HG02798 (cell line): Measurements from ENCODE around the gene TARM1.
"Not testable (repeated sequence)": the region's sequence is repeated elsewhere in the genome, so short reads cannot be mapped to it uniquely, and the experiment has no call there.

Experiments used
- ATAC-seq: cut with Tn5 transposase; IDR thresholded peaks from one replicate; pipeline ENCODE4 v1.9.1; 2021; ENCODE audit warnings: mild to moderate bottlenecking; ENCODE audit not compliant: unreplicated experiment, poor library complexity

TARM1 gene

DNA sequence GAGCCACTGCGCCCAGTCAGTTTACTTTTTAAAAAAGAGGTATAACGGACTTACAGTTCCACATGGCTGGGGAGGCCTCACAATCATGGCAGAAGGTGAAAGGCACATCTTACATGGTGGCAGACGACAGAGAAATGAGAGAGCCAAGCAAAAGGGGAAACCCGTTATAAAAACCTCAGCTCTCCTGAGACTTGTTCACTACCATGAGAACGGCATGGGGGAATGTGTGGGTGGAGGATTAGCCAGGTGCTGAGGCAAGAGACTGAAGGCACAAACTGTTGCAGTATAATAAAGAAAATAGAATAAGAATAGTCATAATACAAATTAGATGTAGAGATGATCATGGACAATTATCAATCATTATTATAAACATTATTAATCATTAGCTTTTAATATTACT, 44.6 kb downstream of the TARM1 start:
- not testable (repeated sequence) for ATAC-seq

DNA sequence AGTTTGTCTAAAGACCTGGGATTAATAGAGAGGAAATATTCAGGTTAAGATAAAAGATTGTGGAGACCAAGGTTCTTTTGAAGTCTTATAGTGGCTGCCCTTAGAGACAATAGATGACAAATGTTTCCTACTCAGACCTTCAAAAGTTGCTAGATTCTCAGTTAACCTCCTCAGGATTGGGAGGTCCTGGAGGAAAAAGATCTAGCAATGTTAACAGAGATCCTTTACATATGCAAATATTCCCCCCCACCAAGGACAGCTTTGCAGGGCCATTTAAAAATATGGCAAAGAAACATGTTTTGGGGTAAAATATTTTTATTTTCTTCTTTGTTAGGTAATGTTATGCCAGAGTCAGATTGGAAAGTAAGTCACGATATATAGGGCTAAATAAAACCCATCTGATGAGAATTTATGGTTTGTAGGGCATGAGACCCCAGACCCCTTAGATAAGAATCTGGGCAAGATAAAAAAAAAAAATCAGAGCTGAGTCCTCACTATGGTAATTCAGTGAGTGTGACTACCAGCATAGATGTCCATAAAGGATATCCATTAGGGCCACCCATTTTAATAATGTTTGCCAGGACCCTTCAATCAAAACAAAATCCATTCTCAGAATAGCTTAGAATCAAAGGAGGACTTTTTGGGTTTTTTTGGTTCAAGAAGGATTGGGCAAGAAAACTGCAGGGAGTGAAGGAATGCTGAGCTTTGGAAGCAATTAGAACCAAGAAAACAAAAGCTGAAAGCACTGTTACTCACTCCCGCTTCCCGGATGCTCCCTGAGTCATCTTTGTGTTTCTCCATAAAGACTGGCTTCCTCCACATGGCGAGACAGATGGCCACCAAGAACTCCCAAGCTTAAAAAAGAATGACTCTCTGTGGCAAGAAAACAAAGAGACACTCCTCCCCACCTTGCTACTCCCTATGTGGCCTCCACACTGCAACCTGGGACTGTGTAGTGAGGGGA, 45.7 kb downstream of the TARM1 start:
- no peak for ATAC-seq

DNA sequence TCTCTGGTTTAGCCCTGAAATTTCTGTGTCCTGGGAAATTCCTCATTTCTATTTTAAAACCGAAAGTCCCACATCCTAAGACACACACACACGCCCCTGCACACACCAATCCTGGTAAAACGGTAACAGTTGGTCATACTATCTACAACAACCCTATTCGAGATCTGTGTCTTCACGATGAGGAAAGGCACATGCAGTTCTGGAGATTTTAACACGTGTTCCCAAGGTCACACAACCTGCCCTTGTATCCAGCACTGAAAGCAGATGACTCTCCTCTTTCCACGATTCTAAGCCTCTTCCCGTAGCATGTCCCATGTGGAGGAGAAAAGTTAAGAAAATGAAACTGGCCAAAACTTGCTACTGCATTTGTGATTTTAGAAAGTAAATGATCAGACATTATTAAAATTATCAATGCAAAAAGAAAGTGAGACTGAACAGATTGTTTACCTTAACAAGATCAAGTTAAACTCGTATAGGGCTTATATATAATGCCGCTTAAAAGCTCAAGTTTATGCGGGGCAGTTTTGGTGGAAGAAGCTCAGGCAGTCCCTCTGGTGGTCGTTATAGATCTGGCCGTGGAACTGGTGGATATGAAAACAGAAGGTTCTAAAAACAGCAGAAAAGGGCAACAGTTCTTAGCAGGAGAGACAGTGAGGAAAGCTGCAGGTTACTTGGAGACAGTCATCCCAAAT, 50.1 kb downstream of the TARM1 start:
- ATAC-seq, result no peak

DNA sequence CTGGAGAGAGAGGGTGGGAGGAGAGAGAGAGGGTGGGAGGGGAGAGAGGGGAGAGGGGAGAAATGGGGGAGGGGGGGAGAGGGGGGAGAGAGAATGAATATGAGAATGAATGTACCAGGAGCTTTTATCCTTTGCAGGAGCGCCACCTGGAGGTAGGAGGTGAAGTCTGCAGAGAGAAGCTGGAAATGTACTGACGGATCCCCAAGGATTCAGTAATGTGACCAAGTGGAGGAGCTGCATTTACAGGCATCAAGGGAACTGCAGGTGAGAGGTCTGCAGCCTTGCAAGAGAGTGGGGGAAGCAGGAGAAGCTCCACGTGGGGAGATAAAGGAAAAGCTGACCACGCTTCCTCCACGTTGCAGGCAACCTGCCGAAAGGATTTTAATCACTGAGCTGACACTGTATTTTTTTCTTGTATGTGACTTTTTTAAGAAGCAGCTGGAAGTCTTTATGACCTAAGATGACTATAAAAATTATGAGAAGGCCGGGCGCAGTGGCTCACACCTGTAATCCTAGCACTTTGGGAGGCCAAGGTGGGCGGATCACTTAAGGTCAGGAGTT, 51.2 kb downstream of the TARM1 start:
- ATAC-seq, result no peak

DNA sequence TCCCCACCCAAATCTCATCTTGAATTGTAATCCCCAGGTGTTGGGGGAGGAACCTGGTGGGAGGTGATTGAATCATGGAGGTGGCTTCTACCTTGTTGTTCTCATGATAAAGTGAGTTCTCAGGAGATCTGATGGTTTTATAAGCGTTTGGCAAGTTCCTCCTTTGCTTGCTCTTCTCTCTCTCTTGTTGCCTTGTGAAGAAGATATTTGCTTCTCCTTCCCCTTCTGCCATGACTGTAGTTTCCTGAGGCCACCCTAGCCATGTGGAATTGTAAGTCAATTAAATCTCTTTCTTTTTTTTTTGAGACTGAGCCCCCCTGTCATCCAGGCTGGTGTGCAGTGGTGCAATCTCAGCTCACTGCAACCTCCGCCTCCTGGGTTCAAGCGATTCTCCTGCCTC, 51.9 kb downstream of the TARM1 start:
- no peak for ATAC-seq

DNA sequence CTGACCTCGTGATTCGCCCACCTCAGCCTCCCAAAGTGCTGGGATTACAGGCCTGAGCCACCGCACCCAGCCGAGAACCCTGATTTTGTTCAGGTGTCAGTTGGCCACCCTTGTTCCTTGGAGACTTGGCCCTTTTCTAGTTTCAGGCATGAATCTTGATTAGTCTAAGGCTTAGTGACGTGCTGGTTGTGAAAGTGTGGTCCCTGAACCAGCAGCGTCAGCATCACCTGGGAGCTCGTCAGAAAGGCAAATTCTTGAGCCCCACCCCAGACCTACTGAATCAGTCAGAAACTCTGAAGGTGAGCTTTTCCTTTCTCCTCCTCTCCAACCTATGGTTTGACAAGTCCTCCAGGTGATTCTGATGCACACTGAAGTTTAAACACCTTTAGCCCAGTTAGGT, 54.5 kb downstream of the TARM1 start:
- no peak for ATAC-seq

DNA sequence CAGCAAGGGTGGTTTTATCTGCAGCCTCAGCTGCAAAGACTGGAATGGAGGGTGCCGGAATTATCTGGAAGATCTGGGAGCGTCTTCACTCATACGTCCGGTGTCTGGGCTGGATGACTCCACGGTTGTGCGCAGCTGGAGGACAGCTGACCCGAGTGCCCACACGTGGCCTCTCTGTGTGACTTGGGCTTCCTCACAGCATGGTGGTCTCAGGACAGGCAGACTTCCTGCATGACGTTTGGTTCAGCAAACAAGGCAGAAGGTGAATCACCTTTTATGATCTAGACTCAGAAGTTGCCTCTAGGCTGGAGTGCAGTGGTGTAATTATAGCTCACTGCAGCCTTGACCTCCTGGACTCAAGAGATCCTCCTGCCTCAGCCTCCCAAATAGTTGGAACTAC, 56.5 kb downstream of the TARM1 start:
- no peak for ATAC-seq

DNA sequence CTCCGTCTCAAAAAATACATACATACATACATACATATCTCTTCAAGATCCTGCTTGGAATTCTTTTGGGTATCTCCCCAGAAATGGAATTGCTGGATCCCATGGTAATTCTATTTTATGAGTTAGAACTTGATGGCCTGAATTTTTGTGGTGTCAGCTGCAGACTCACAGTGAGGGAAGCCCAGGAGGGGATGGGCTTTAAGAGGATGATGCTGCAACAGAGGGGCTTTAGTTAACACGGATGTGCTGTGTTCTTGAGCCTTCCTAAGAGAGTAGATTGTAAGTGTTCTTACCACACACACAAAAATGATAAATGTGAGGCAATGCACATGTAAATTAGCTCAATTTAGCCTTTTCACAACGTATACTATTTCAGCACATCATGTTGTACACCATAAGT, 58.0 kb downstream of the TARM1 start:
- ATAC-seq, result no peak

DNA sequence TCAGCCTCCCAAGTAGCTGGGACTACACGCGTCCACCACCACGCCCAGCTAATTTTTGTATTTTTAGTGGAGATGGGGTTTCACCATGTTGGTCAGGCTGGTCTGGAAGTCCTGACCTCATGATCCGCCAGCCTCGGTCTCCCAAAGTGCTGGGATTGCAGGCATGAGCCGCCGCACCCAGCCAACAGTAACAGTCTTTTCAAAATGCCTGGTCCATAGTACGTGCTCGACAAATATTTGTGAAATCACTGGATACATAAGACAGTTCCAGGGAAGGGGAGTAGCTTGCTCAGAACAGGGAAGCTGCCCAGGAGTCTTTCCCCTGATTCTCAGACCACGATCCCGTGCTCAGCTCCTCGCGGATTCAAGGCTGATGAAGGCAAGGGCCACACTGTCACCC, 59.2 kb downstream of the TARM1 start:
- ATAC-seq, result no peak

DNA sequence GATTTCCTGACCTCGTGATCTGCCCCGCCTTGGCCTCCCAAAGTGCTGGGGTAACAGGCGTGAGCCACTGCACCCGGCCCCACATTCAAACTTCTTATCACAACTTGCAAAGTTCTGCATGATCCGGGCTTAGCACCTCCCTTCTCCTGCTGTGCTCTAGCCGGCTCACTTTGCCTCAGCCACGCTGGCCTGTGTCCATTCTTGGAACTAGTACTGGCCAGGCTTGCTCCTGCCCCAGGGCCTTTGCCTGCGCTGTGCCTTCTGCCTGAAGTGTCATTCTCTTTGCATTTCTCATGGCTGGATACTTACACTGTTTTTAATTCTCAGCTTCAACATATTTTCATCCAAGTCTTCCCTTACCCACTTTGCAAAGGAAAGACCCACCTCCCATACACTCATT, 59.8 kb downstream of the TARM1 start:
- no peak for ATAC-seq
